Renal pelvis (tissue), 12 donors: Measurements from ENCODE around the gene ABCA5. TPM values are rescaled to one million over a fixed set of nuclear protein-coding genes. Genes with fewer than 3 reads are reported as not detected.
A peak's percentile ranks its signal among the peaks of the same experiment; 100 is the strongest.

Experiments
- DNase-seq: peaks from one replicate; pipeline ENCODE4 v3.0.0-alpha.2; 2013
- long read RNA-seq, 16 experiments: transcript quantifications; one replicate each; lab custom pipeline, GENCODE V29; 2026
- polyA plus RNA-seq, 3 donors: library from polyadenylated mRNA; unstranded; fragments of 120-200 nt; gene quantifications; one replicate each; pipeline ENCODE4 v1.2.1, GENCODE V29; 2013; ENCODE audit not compliant: insufficient read length in 3 of 3

The ABCA5 gene
- polyA plus RNA-seq, result 10 to 100 TPM; 19.8 to 33.3 (median 33.0) TPM
- long read RNA-seq, donor 1, partial matches to known transcripts, result 5 of 7 reads
- long read RNA-seq, donor 1, other reads (novel, unspliced or antisense), result 0 of 7 reads
- long read RNA-seq, donor 2, partial matches to known transcripts, result 0 of 1 reads
- long read RNA-seq, donor 2, other reads (novel, unspliced or antisense), result 0 of 1 reads
- long read RNA-seq, donor 3, result 0 reads
- long read RNA-seq, donor 4, result 0 reads
- long read RNA-seq, donor 5, partial matches to known transcripts, result 0 of 1 reads
- long read RNA-seq, donor 5, other reads (novel, unspliced or antisense), result 0 of 1 reads
- long read RNA-seq, donor 6, partial matches to known transcripts, result 0 of 3 reads
- long read RNA-seq, donor 6, other reads (novel, unspliced or antisense), result 0 of 3 reads
- long read RNA-seq, donor 7, partial matches to known transcripts, result 0 of 3 reads
- long read RNA-seq, donor 7, other reads (novel, unspliced or antisense), result 0 of 3 reads
- long read RNA-seq, donor 8, result 0 reads
- long read RNA-seq, donor 9, partial matches to known transcripts, result 0 of 1 reads
- long read RNA-seq, donor 9, other reads (novel, unspliced or antisense), result 0 of 1 reads
- long read RNA-seq, donor 10, partial matches to known transcripts, result 8 of 10 reads
- long read RNA-seq, donor 10, other reads (novel, unspliced or antisense), result 0 of 10 reads
- long read RNA-seq, donor 11, partial matches to known transcripts, result 0 of 1 reads
- long read RNA-seq, donor 11, other reads (novel, unspliced or antisense), result 0 of 1 reads
- long read RNA-seq, donor 12, partial matches to known transcripts, result 0 of 4 reads
- long read RNA-seq, donor 12, other reads (novel, unspliced or antisense), result 0 of 4 reads
- long read RNA-seq, donor 13, partial matches to known transcripts, result 0 of 3 reads
- long read RNA-seq, donor 13, other reads (novel, unspliced or antisense), result 0 of 3 reads
- long read RNA-seq, donor 14, result 0 reads
- long read RNA-seq, donor 15, result 0 reads
- long read RNA-seq, donor 16, partial matches to known transcripts, result 0 of 2 reads
- long read RNA-seq, donor 16, other reads (novel, unspliced or antisense), result 0 of 2 reads

GRCh38 chr17:69327060-69327831, at the start of gene ABCA5:
TSS of gene ABCA5 (minus strand) at chr17:69327133. CDS start at chr17:69314415, 12,718 bp downstream.
- DNase-seq, result peak; percentile 90

GRCh38 chr17:69375229-69375628, 48.3 kb upstream of the ABCA5 start:
- DNase-seq, result no peak

- DNase-seq, result no peak
Measured at GRCh38 chr17:69373069-69373468, 46.1 kb upstream of the ABCA5 start.

GRCh38 chr17:69367298-69367697, 40.4 kb upstream of the ABCA5 start:
- no peak for DNase-seq

GRCh38 chr17:69363488-69364210, 36.7 kb upstream of the ABCA5 start:
- DNase-seq, result no peak

GRCh38 chr17:69361156-69361555, 34.2 kb upstream of the ABCA5 start:
- DNase-seq, result no peak

GRCh38 chr17:69358688-69359596, 32.0 kb upstream of the ABCA5 start:
- no peak for DNase-seq

GRCh38 chr17:69357701-69358100, 30.8 kb upstream of the ABCA5 start:
- DNase-seq, result no peak

- no peak for DNase-seq
Measured at GRCh38 chr17:69356625-69357024, 29.7 kb upstream of the ABCA5 start.

- DNase-seq, result no peak
Measured at GRCh38 chr17:69350911-69351310, 24.0 kb upstream of the ABCA5 start.

- no peak for DNase-seq
Measured at GRCh38 chr17:69348429-69348828, 21.5 kb upstream of the ABCA5 start.

- no peak for DNase-seq
Measured at GRCh38 chr17:69346766-69347165, 19.8 kb upstream of the ABCA5 start.

- no peak for DNase-seq
Measured at GRCh38 chr17:69344939-69345338, 18.0 kb upstream of the ABCA5 start.

- DNase-seq, result no peak
Measured at GRCh38 chr17:69342896-69343644, 16.1 kb upstream of the ABCA5 start.

GRCh38 chr17:69339937-69340336, 13.0 kb upstream of the ABCA5 start:
- no peak for DNase-seq

- DNase-seq, result no peak
Measured at GRCh38 chr17:69336996-69337395, 10.1 kb upstream of the ABCA5 start.

GRCh38 chr17:69336580-69336979, 9.6 kb upstream of the ABCA5 start:
- no peak for DNase-seq

GRCh38 chr17:69335058-69335457, 8.1 kb upstream of the ABCA5 start:
- DNase-seq, result no peak

- DNase-seq, result no peak
Measured at GRCh38 chr17:69333561-69333960, 6.6 kb upstream of the ABCA5 start.
